Mammary epithelial cell (primary cell): ENCODE measurements around the gene GJB4.

ENCODE experiments used
- EZH2 ChIP-seq: IDR thresholded peaks from 2 replicates; pipeline ENCODE4 v1.6.1; 2012; ENCODE audit warnings: low read length, inconsistent platforms, borderline replicate concordance
- TF ChIP-seq, protein P1 (sequence below), 2 donors: IDR thresholded peaks in 1 of 2; conservative IDR thresholded peaks in 1 of 2; 2 replicates each; pipeline ENCODE4 v1.5.1; 2011 to 2012; ENCODE audit warnings: inconsistent platforms in 2 of 2, low read length in 2 of 2, mild to moderate bottlenecking in 2 of 2, control low read depth in 1 of 2, low read depth in 1 of 2; ENCODE audit not compliant: insufficient read depth in 1 of 2; ENCODE audit errors: extremely low read depth in 1 of 2

DNA sequence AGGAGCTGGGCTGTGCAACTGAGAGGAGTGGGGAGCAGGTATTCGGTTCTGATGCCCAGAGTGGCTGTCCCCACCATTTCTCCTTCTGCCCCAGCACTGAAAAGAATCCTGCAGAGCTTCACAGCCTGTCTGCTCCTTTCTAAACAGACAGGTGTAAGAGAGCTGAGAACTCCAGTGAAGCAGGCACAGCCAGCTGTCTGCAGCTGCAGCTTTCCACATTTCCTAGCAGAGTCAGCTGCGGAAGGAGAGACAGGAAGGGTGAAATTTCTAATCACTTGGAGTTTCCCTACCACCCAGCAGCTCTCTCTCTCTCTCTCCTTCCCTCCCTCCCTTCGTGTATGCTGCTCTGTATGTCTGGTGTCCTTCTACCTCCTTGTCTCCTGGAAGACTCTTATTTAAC lies 45.2 kb upstream of the GJB4 start:
- TF ChIP-seq, protein P1, sequence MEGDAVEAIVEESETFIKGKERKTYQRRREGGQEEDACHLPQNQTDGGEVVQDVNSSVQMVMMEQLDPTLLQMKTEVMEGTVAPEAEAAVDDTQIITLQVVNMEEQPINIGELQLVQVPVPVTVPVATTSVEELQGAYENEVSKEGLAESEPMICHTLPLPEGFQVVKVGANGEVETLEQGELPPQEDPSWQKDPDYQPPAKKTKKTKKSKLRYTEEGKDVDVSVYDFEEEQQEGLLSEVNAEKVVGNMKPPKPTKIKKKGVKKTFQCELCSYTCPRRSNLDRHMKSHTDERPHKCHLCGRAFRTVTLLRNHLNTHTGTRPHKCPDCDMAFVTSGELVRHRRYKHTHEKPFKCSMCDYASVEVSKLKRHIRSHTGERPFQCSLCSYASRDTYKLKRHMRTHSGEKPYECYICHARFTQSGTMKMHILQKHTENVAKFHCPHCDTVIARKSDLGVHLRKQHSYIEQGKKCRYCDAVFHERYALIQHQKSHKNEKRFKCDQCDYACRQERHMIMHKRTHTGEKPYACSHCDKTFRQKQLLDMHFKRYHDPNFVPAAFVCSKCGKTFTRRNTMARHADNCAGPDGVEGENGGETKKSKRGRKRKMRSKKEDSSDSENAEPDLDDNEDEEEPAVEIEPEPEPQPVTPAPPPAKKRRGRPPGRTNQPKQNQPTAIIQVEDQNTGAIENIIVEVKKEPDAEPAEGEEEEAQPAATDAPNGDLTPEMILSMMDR (conservative IDR thresholded peaks at IDR 0.05 in 1 of 2, IDR thresholded peaks at IDR 0.05 in 1 of 2; ENCODE audit: extremely low read depth in 1 of 2, insufficient read depth in 1 of 2, low read depth in 1 of 2, low read length in 2 of 2) = no peak
- no peak for TF ChIP-seq EZH2
